ENCODE results near the gene SLC22A23. TPM values are rescaled to one million over a fixed set of nuclear protein-coding genes. Genes with fewer than 3 reads are reported as not detected.

Gene SLC22A23
- total and polyA plus RNA-seq, 7 donors = 8.1 to 18.7 (median 12.0) TPM

DNA sequence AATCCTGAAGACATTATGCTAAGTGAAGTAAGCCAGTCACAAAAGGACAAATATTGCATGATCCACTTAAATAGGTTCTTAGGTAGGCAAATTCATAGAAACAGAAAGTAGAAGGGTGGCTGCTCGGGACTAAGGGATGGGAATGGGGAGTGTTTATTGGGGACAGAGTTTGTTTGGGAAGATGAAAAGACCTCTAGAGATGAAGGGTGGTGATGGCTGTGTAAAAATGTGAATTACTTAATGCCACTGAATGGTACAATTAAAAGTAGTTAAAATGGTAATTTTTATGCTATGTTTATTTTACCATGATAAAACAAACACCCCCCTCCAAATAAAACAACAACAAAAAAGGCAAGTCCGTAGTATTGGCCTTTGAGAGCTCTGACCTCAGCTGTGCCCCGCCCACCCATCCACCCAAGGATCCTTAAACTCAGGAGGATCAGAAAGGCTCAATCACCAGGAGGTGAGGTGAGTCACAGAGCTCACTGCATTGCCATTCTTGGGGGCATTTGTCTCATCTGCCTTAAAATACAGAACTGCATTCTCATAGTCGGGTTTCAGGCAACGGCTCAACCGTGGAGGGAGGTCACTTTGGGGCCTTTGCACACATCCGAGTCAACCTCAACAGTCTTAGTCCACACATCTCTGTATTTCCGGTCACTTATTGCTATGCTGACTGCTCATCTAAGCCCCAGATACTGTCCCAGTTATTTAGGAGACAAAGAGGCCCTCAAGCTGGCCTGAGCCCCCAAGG lies 96.7 kb downstream of the SLC22A23 start:
- Histone ChIP-seq H3K4me3 (no peak overlapping the region), H3K27ac (no peak overlapping the region), H3K27me3 (no peaks in the 10 kb centered on the region), H3K4me1 (peaks cover 0 to 36% (median 30%) of the 10 kb centered on the region in 4 donors), H3K36me3 (no peaks in the 10 kb centered on the region), H3K9me3 (no peaks in the 10 kb centered on the region)
- DNase-seq = no peak
- intact Hi-C loops (cut with DNase I) = loop anchor here (5.0 to 10.0 kb wide), 5 partner anchors 78 to 775 kb away; partner anchors contain the start of genes ECI2, SLC22A23 and TUBB2A
- 74 to 77% methylated on average over 8 of the region's 8 CpGs for WGBS, 2 donors
- TF ChIP-seq, protein P1, sequence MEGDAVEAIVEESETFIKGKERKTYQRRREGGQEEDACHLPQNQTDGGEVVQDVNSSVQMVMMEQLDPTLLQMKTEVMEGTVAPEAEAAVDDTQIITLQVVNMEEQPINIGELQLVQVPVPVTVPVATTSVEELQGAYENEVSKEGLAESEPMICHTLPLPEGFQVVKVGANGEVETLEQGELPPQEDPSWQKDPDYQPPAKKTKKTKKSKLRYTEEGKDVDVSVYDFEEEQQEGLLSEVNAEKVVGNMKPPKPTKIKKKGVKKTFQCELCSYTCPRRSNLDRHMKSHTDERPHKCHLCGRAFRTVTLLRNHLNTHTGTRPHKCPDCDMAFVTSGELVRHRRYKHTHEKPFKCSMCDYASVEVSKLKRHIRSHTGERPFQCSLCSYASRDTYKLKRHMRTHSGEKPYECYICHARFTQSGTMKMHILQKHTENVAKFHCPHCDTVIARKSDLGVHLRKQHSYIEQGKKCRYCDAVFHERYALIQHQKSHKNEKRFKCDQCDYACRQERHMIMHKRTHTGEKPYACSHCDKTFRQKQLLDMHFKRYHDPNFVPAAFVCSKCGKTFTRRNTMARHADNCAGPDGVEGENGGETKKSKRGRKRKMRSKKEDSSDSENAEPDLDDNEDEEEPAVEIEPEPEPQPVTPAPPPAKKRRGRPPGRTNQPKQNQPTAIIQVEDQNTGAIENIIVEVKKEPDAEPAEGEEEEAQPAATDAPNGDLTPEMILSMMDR (IDR thresholded peaks at IDR 0.05) = no peak
- TF ChIP-seq POLR2AphosphoS5 (IDR thresholded peaks at IDR 0.05) (no peak), POLR2A (IDR thresholded peaks at IDR 0.05) (no peak), EP300 (IDR thresholded peaks at IDR 0.05) (no peak)

DNA sequence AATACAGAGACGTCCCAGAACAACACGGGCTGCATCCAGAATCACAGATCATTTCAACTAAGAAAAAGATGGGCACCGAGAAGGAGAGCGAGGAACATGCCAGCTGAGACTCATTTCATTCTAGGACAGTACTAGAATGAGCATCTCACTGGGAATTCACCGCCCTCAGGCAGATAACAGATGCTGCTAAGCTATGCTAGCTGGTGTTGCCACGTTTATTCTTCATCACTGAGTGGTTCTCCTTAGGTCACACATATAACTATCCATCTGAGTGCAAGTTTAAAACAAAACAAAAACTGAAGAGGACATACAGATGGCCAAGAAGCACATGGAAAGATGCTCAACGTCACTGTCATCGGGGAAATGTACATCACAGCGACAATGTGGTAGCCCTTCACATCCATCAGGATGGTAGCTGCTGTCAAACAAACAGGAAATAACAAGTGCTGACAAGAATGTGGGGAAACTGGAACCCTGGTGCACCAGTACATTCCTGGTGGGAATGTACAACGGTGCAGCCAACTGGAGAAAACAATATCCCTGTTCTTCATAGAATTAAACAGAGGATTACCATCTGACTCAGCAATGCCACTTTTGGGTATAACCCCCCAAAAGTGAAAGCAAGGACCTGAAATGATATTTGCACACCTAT lies 97.6 kb downstream of the SLC22A23 start:
- H3K4me1 ChIP-seq = peaks cover 0 to 46% (median 38%) of the 10 kb centered on the region in 4 donors
- WGBS, 2 donors = 80 to 82% methylated on average over 10 of the region's 10 CpGs
- peak overlapping the region in 1 of 4 donors; percentile 92 for H3K27ac ChIP-seq

DNA sequence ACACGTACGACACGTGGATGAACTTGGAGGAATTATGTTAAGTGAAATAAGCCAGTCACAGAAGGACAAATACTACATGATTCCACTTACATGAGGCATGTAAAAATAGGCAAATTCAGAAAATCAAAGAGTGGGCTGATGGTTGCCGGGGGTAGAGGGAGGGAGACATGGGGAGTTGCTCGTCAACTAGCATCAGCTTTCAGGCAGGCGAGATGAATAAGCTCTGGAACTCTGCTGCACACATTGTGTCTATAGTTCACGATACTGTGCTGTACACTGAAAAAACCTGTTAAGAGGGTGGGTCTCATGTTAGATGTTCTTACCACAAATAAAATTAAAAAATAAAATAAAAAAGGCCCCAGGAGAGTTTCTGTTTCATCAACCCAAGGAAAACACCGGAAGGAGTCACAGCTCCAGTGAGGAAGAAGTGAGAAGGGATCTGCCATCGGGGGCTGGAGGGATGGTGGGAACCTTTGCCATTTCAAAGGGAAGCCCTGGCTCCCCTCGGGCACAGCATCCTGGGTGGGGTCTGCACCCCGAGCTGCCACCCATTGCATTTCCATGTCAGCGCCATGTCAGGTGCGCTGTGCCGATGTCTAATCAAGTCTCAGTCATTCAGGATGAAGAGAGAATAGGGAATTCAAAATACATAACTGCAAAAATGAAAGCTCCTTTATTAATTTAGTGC lies 98.3 kb downstream of the SLC22A23 start:
- no peak for TF ChIP-seq POLR2AphosphoS5 (IDR thresholded peaks at IDR 0.05)
- no peak for TF ChIP-seq EP300 (IDR thresholded peaks at IDR 0.05)
- TF ChIP-seq POLR2A (IDR thresholded peaks at IDR 0.05) = no peak
- TF ChIP-seq, protein P1 (IDR thresholded peaks at IDR 0.05) = no peak
- Histone ChIP-seq H3K9me3 (no peaks in the 10 kb centered on the region), H3K27ac (peak overlapping the region in 2 of 4 donors; percentile 10 to 92), H3K4me1 (peaks cover 0 to 46% (median 38%) of the 10 kb centered on the region in 4 donors), H3K27me3 (no peaks in the 10 kb centered on the region), H3K36me3 (no peaks in the 10 kb centered on the region), H3K4me3 (no peak overlapping the region)
- DNase-seq = peak; percentile 17
- whole genome bisulfite sequencing, 2 donors = 93% methylated on average over 14 of the region's 14 CpGs
- intact Hi-C loops (cut with DNase I) = loop anchor here (5.0 to 10.0 kb wide), 5 partner anchors 76 to 776 kb away; partner anchors contain the start of genes ECI2, SLC22A23 and TUBB2A

More for the DNA sequence above, 97.6 kb downstream of the SLC22A23 start:
- H3K4me3 ChIP-seq = no peak overlapping the region
- intact Hi-C loops (cut with DNase I) = loop anchor here (5.0 to 10.0 kb wide), 5 partner anchors 77 to 776 kb away; partner anchors contain the start of genes ECI2, SLC22A23 and TUBB2A
- no peaks in the 10 kb centered on the region for H3K27me3 ChIP-seq
- peak; percentile 13 for DNase-seq
- TF ChIP-seq POLR2AphosphoS5 (IDR thresholded peaks at IDR 0.05) = no peak
- no peak for TF ChIP-seq EP300 (IDR thresholded peaks at IDR 0.05)
- TF ChIP-seq, protein P1 (IDR thresholded peaks at IDR 0.05) = no peak
- TF ChIP-seq POLR2A (IDR thresholded peaks at IDR 0.05) = no peak
- H3K36me3 ChIP-seq = no peaks in the 10 kb centered on the region
- H3K9me3 ChIP-seq = no peaks in the 10 kb centered on the region

DNA sequence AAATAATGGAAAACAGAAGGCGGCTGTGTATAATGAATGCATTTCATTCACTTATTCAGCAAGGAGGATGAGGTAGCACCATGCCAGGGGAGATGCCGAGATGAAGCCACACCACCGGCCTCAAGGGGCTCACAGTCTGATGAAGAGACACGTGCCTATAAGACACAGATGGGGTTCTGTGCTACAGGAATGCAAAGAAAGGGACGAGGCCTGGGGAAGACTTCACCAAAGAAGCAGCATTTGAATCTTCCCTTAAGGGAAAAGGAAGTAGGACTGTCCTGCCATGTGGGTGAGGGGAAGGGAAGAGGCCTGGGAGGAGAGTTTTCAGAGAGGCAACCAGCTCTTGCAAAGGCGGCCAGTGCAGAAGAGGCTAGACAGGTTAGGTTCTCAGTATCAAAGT lies 99.2 kb downstream of the SLC22A23 start:
- Histone ChIP-seq H3K9me3 (no peaks in the 10 kb centered on the region), H3K27me3 (no peaks in the 10 kb centered on the region), H3K36me3 (no peaks in the 10 kb centered on the region), H3K27ac (peak overlapping the region; percentile 87 to 94 (median 92)), H3K4me3 (no peak overlapping the region), H3K4me1 (peaks cover 0 to 46% (median 38%) of the 10 kb centered on the region in 4 donors)
- TF ChIP-seq, protein P1 (IDR thresholded peaks at IDR 0.05) = no peak
- TF ChIP-seq EP300 (IDR thresholded peaks at IDR 0.05) (no peak), POLR2A (IDR thresholded peaks at IDR 0.05) (no peak), POLR2AphosphoS5 (IDR thresholded peaks at IDR 0.05) (no peak)
- intact Hi-C loops (cut with DNase I) = loop anchor here (5.0 to 10.0 kb wide), 5 partner anchors 75 to 777 kb away; partner anchors contain the start of genes ECI2, SLC22A23 and TUBB2A
- WGBS, 2 donors = 61 to 77% methylated on average over 6 of the region's 6 CpGs
- DNase-seq = peak; percentile 49

All from sigmoid colon (tissue), 7 donors.